B cell (primary cell): ENCODE measurements around the gene RNF152. TPM values are rescaled to one million over a fixed set of nuclear protein-coding genes. Genes with fewer than 3 reads are reported as not detected.

Experiments
- ATAC-seq: fragments of 200-7000 bp; cut with Tn5 transposase; one replicate; pipeline ENCODE4 v1.10.0; 2021; ENCODE audit warnings: low read depth, mild to moderate bottlenecking, moderate number of reproducible peaks, moderate library complexity
- CTCF ChIA-PET: fragments of 350-600 bp; sonication (Branson Sonifier 250); formaldehyde crosslinking; loops from one replicate; lab custom pipeline; 2021; ENCODE audit warnings: antibody characterized with exemption, inconsistent platforms; lab: Charles Lee
- POLR2A ChIA-PET: fragments of 350-600 bp; sonication (Branson Sonifier 250); formaldehyde crosslinking; loops from one replicate; lab custom pipeline; 2021; ENCODE audit warnings: antibody characterized with exemption; lab: Charles Lee
- DNase-seq: peaks from one replicate; pipeline ENCODE4 v3.0.0; 2013
- H2AFZ ChIP-seq: 2 replicates; pipeline ENCODE4 v1.6.1; 2012; ENCODE audit warnings: mild to moderate bottlenecking, low read depth, low read length; ENCODE audit not compliant: insufficient read depth, poor library complexity, severe bottlenecking
- H3K27ac ChIP-seq, 2 donors: 1 replicate in 1 of 2; 2 replicates in 1 of 2; pipeline ENCODE4 v1.5.1; 2012 to 2013; ENCODE audit warnings: low read length in 2 of 2, mild to moderate bottlenecking in 2 of 2, moderate library complexity in 1 of 2
- H3K27me3 ChIP-seq, 4 experiments: fragments of 200-600 bp in 1 of 4; sonication (generic) in 1 of 4; replicated peaks in 1 of 4; 1 replicate in 2 of 4; 2 replicates in 2 of 4; pipeline versions ENCODE4 v1.6.1 to v1.7.0; 2013 to 2016; ENCODE audit warnings: low read length in 3 of 4, mild to moderate bottlenecking in 2 of 4, mixed read lengths in 1 of 4, moderate library complexity in 1 of 4; ENCODE audit not compliant: insufficient read depth in 4 of 4, control insufficient read depth in 3 of 4; ENCODE audit errors: control extremely low read depth in 1 of 4
- H3K36me3 ChIP-seq, 2 experiments: replicated peaks in 1 of 2; 1 replicate in 1 of 2; 2 replicates in 1 of 2; pipeline versions ENCODE4 v1.6.1 to v1.7.1; 2013; ENCODE audit warnings: low read length in 1 of 2; ENCODE audit not compliant: insufficient read depth in 2 of 2, control insufficient read depth in 1 of 2; ENCODE audit errors: control extremely low read depth in 1 of 2, extremely low read depth in 1 of 2
- H3K4me1 ChIP-seq, 2 donors: fragments of 200-600 bp in 1 of 2; sonication (generic) in 1 of 2; 1 replicate in 1 of 2; 2 replicates in 1 of 2; pipeline versions ENCODE4 v1.5.1 to v1.6.1; 2013 to 2017; ENCODE audit warnings: low read length in 2 of 2; ENCODE audit not compliant: control insufficient read depth in 2 of 2, insufficient read depth in 2 of 2
- H3K4me2 ChIP-seq: replicated peaks from 2 replicates; pipeline ENCODE3; 2012; ENCODE audit warnings: mild to moderate bottlenecking, low read depth, low read length; ENCODE audit not compliant: poor library complexity, severe bottlenecking
- H3K4me3 ChIP-seq, 5 experiments: fragments of 200-600 bp in 1 of 5; sonication (generic) in 1 of 5; 1 replicate in 3 of 5; 2 replicates in 2 of 5; pipeline versions ENCODE4 v1.5.1 to v1.7.0; 2011 to 2016; ENCODE audit warnings: low read length in 4 of 5, mild to moderate bottlenecking in 4 of 5, low read depth in 2 of 5, control low read depth in 1 of 5, moderate library complexity in 1 of 5; ENCODE audit not compliant: insufficient read depth in 1 of 5; ENCODE audit errors: control extremely low read depth in 1 of 5, extremely low read depth in 1 of 5
- H3K79me2 ChIP-seq: fragments of 200-600 bp; sonication (generic); one replicate; pipeline ENCODE4 v1.6.0; 2016; ENCODE audit warnings: low read length; ENCODE audit not compliant: control insufficient read depth, insufficient read depth
- H3K9ac ChIP-seq: fragments of 200-600 bp; sonication (generic); 2 replicates; pipeline ENCODE4 v1.6.1; 2017; ENCODE audit warnings: mild to moderate bottlenecking, low read length, moderate library complexity
- H3K9me3 ChIP-seq, 3 donors: one replicate each; pipeline versions ENCODE4 v1.6.1 to v1.7.1; 2013; ENCODE audit warnings: low read length in 2 of 3; ENCODE audit not compliant: control insufficient read depth in 2 of 3, insufficient read depth in 1 of 3; ENCODE audit errors: control extremely low read depth in 1 of 3
- H4K20me1 ChIP-seq: 2 replicates; pipeline ENCODE4 v1.6.0; 2012; ENCODE audit warnings: mild to moderate bottlenecking, low read length; ENCODE audit not compliant: insufficient read depth, control insufficient read depth, poor library complexity, severe bottlenecking
- H3K27ac Mint-ChIP-seq: one replicate; pipeline ENCODE4 v1.8.0; 2021; ENCODE audit warnings: mixed read lengths
- H3K27me3 Mint-ChIP-seq: one replicate; pipeline ENCODE4 v1.8.0; 2021; ENCODE audit warnings: mixed read lengths
- H3K4me1 Mint-ChIP-seq: one replicate; pipeline ENCODE4 v1.8.0; 2021; ENCODE audit warnings: mixed read lengths
- H3K4me3 Mint-ChIP-seq: one replicate; pipeline ENCODE4 v1.8.0; 2021; ENCODE audit warnings: mixed read lengths
- H3K9me3 Mint-ChIP-seq: one replicate; pipeline ENCODE4 v1.8.0; 2022; ENCODE audit warnings: mixed read lengths; ENCODE audit not compliant: insufficient read depth
- CTCF ChIP-seq: fragments of 200-600 bp; IDR thresholded peaks from one replicate; pipeline ENCODE4 v1.8.0; 2022; ENCODE audit warnings: antibody characterized with exemption, mild to moderate bottlenecking
- EZH2 ChIP-seq: IDR thresholded peaks from 2 replicates; pipeline ENCODE4 v1.6.1; 2012; ENCODE audit warnings: borderline replicate concordance, low read depth, mild to moderate bottlenecking, moderate library complexity, low read length; ENCODE audit not compliant: insufficient read depth, poor library complexity, severe bottlenecking
- WGBS: methylation state at CpG from one replicate; pipeline ENCODE4 v1.1.5; 2013; ENCODE audit warnings: missing lambda C conversion rate; ENCODE audit not compliant: insufficient coverage; 5-methylcytosine and 5-hydroxymethylcytosine counted together
- intact Hi-C: fragments of 100-400 bp; cut with micrococcal nuclease; formaldehyde crosslinking; loops from one replicate; pipeline ENCODE4 v1.10.0; 2022
- polyA plus RNA-seq: library from polyadenylated mRNA; depleted of rRNA; stranded (reverse); fragments of >200 nt; gene quantifications from 2 replicates; pipeline ENCODE4 v1.2.3, GENCODE V29; 2012
- total RNA-seq, 2 donors: library from RNA; stranded (reverse); fragments of 120-200 nt in 1 of 2; gene quantifications; 1 replicate in 1 of 2; 2 replicates in 1 of 2; pipeline versions ENCODE4 v1.2.3 to v1.2.4, GENCODE V29; 2013 to 2022

Gene RNF152
- total and polyA plus RNA-seq, 2 donors (not counting 1 experiment from before 2014, with no cell fraction given) = 0.49 TPM; not detected in 1

- ChIA-PET CTCF (no interaction called here), POLR2A (no interaction called here)
- Mint-ChIP-seq H3K4me3 (no peak overlapping the region), H3K9me3 (no peaks in the 10 kb centered on the region), H3K4me1 (peaks cover 1% of the 10 kb centered on the region), H3K27me3 (peaks cover 24% of the 10 kb centered on the region), H3K27ac (no peak overlapping the region)
- H3K9ac ChIP-seq = no peak overlapping the region
- DNase-seq (no peak), ATAC-seq (no peak)
- no peaks in the 10 kb centered on the region for H3K36me3 ChIP-seq
- no peak overlapping the region for H3K27ac ChIP-seq
- H3K4me2 ChIP-seq = no peak overlapping the region
- peaks cover 0 to 10% (median 0%) of the 10 kb centered on the region in 4 experiments for H3K27me3 ChIP-seq
- H3K4me1 ChIP-seq = no peaks in the 10 kb centered on the region
- H3K4me3 ChIP-seq = no peak overlapping the region
- no peak overlapping the region for H2AFZ ChIP-seq
- WGBS = 29% methylated on average over 2 of the region's 3 CpGs
- TF ChIP-seq CTCF = no peak
- TF ChIP-seq EZH2 = no peak
- no peaks in the 10 kb centered on the region for H3K79me2 ChIP-seq
- no peaks in the 10 kb centered on the region for H4K20me1 ChIP-seq
- intact Hi-C loops = no loop called here
- H3K9me3 ChIP-seq = peaks cover 0 to 3% (median 0%) of the 10 kb centered on the region in 3 donors
Observed at GRCh38 chr18:61827591-61827990, 65.2 kb downstream of the RNF152 start.

- no peak for ATAC-seq
- DNase-seq = no peak
- H3K27me3 Mint-ChIP-seq = peaks cover 15% of the 10 kb centered on the region
Observed at GRCh38 chr18:61825386-61825785, 67.4 kb downstream of the RNF152 start.

More at GRCh38 chr18:61825386-61825785, 67.4 kb downstream of the RNF152 start:
- Histone ChIP-seq H2AFZ (no peak overlapping the region), H3K4me1 (no peaks in the 10 kb centered on the region), H3K9me3 (peaks cover 0 to 3% (median 0%) of the 10 kb centered on the region in 3 donors), H3K36me3 (no peaks in the 10 kb centered on the region), H3K27me3 (peaks cover 0 to 7% (median 0%) of the 10 kb centered on the region in 4 experiments), H3K27ac (no peak overlapping the region), H3K4me2 (no peak overlapping the region), H3K4me3 (no peak overlapping the region), H3K9ac (no peak overlapping the region), H4K20me1 (no peaks in the 10 kb centered on the region), H3K79me2 (no peaks in the 10 kb centered on the region)
- Mint-ChIP-seq H3K27ac (no peak overlapping the region), H3K4me1 (no peaks in the 10 kb centered on the region), H3K4me3 (no peak overlapping the region), H3K9me3 (no peaks in the 10 kb centered on the region)
- intact Hi-C loops = no loop called here
- no peak for TF ChIP-seq CTCF
- no peak for TF ChIP-seq EZH2
- ChIA-PET CTCF (no interaction called here), POLR2A (no interaction called here)
